ENCODE results near the gene EHD2.
A peak's percentile ranks its signal among the peaks of the same experiment; 100 is the strongest.
"Not testable (repeated sequence)": the region's sequence is repeated elsewhere in the genome, so short reads cannot be mapped to it uniquely, and the experiment has no call there.

The EHD2 gene

GRCh38 chr19:47768604-47769003 lies 55.4 kb downstream of the EHD2 start:
- no peak for DNase-seq (ENCODE audit: low read depth in 2 of 2)

- no peak for DNase-seq (ENCODE audit: low read depth in 2 of 2)
Measured at GRCh38 chr19:47769534-47769933, 56.3 kb downstream of the EHD2 start.

GRCh38 chr19:47771291-47771690 lies 58.1 kb downstream of the EHD2 start:
- not testable (repeated sequence) for DNase-seq (ENCODE audit: low read depth in 2 of 2)

GRCh38 chr19:47776568-47776967 lies 63.3 kb downstream of the EHD2 start:
- no peak for DNase-seq (ENCODE audit: low read depth in 2 of 2)

- DNase-seq (ENCODE audit: low read depth in 2 of 2): not testable (repeated sequence)
Measured at GRCh38 chr19:47777245-47778048, 64.2 kb downstream of the EHD2 start.

GRCh38 chr19:47778049-47778953 lies 65.1 kb downstream of the EHD2 start, which contains the start of gene SELENOW:
TSS of gene SELENOW (plus strand) at chr19:47778703. CDS start at chr19:47778786, 83 bp downstream.
- DNase-seq (ENCODE audit: low read depth in 2 of 2): peak; percentile 68

GRCh38 chr19:47778954-47779351 lies 65.7 kb downstream of the EHD2 start:
- peak in 1 of 2 donors; percentile 5 for DNase-seq (ENCODE audit: low read depth in 2 of 2)

GRCh38 chr19:47779524-47780214 lies 66.4 kb downstream of the EHD2 start:
- DNase-seq (ENCODE audit: low read depth in 2 of 2): no peak

GRCh38 chr19:47780215-47780551 lies 67.0 kb downstream of the EHD2 start:
- no peak for DNase-seq (ENCODE audit: low read depth in 2 of 2)

GRCh38 chr19:47781590-47782262 lies 68.5 kb downstream of the EHD2 start:
- no peak for DNase-seq (ENCODE audit: low read depth in 2 of 2)

- no peak for DNase-seq (ENCODE audit: low read depth in 2 of 2)
Measured at GRCh38 chr19:47786566-47786965, 73.3 kb downstream of the EHD2 start.

GRCh38 chr19:47787307-47787706 lies 74.1 kb downstream of the EHD2 start:
- not testable (repeated sequence) for DNase-seq (ENCODE audit: low read depth in 2 of 2)

GRCh38 chr19:47789811-47790210 lies 76.6 kb downstream of the EHD2 start:
- DNase-seq (ENCODE audit: low read depth in 2 of 2): not testable (repeated sequence)

GRCh38 chr19:47790398-47790814 lies 77.2 kb downstream of the EHD2 start:
- peak; percentile 85 to 89 for DNase-seq (ENCODE audit: low read depth in 2 of 2)

- DNase-seq (ENCODE audit: low read depth in 2 of 2): no peak
Measured at GRCh38 chr19:47792616-47793015, 79.4 kb downstream of the EHD2 start.
